Stimulated activated naive CD8-positive, alpha-beta T cell treated with anti-CD3 and anti-CD28 coated beads, Interleukin-15, amount 100 ng/mL, for 72 hours (primary cell): Measurements from ENCODE around the gene CD28.
A peak's percentile ranks its signal among the peaks of the same experiment; 100 is the strongest.

Experiments
- ATAC-seq: fragments of 150-1000 bp; cut with Tn5 transposase; 2 replicates; pipeline ENCODE4 v1.10.0; 2021; ENCODE audit warnings: mild to moderate bottlenecking, moderate library complexity
- DNase-seq, 2 donors: peaks; one replicate each; pipeline ENCODE4 v3.0.0; 2021 to 2022
- H3K27ac Mint-ChIP-seq, 2 donors: one replicate each; pipeline ENCODE4 v1.8.0; 2022; ENCODE audit warnings: mild to moderate bottlenecking in 2 of 2, mixed read lengths in 2 of 2, moderate library complexity in 2 of 2
- H3K27me3 Mint-ChIP-seq: one replicate; pipeline ENCODE4 v1.8.0; 2022; ENCODE audit warnings: mixed read lengths
- H3K4me1 Mint-ChIP-seq: one replicate; pipeline ENCODE4 v1.8.0; 2022; ENCODE audit warnings: mild to moderate bottlenecking, mixed read lengths
- H3K4me3 Mint-ChIP-seq, 2 donors: one replicate each; pipeline ENCODE4 v1.8.0; 2022; ENCODE audit warnings: mild to moderate bottlenecking in 2 of 2, mixed read lengths in 2 of 2, moderate library complexity in 1 of 2
- H3K9me3 Mint-ChIP-seq, 2 donors: one replicate each; pipeline ENCODE4 v1.8.0; 2022; ENCODE audit warnings: mixed read lengths in 2 of 2

Gene CD28

GRCh38 chr2:203720915-203721672 is 14.7 kb downstream of the CD28 start:
- peak; percentile 21 for ATAC-seq
- Mint-ChIP-seq H3K9me3 (peaks cover 6 to 9% of the 10 kb centered on the region in 2 donors), H3K4me1 (peaks cover 92% of the 10 kb centered on the region), H3K4me3 (peak overlapping the region; percentile 74 to 82), H3K27me3 (no peaks in the 10 kb centered on the region), H3K27ac (peak overlapping the region; percentile 48 to 97)
- no peak for DNase-seq

GRCh38 chr2:203721781-203722300 is 15.4 kb downstream of the CD28 start:
- DNase-seq (no peak), ATAC-seq (no peak)
- Mint-ChIP-seq H3K4me3 (peak overlapping the region; percentile 74 to 82), H3K4me1 (peaks cover 92% of the 10 kb centered on the region), H3K27ac (peak overlapping the region; percentile 48 to 97), H3K27me3 (no peaks in the 10 kb centered on the region), H3K9me3 (peaks cover 6 to 9% of the 10 kb centered on the region in 2 donors)

- H3K4me1 Mint-ChIP-seq = peaks cover 92% of the 10 kb centered on the region
- peak overlapping the region; percentile 74 to 82 for H3K4me3 Mint-ChIP-seq
- peak overlapping the region in 1 of 2 donors; percentile 97 for H3K27ac Mint-ChIP-seq
- no peak for DNase-seq
- peaks cover 6% of the 10 kb centered on the region in 2 donors for H3K9me3 Mint-ChIP-seq
- no peaks in the 10 kb centered on the region for H3K27me3 Mint-ChIP-seq
- peak; percentile 11 for ATAC-seq
Observed at GRCh38 chr2:203722411-203722810, 16.0 kb downstream of the CD28 start.

GRCh38 chr2:203728321-203728720 is 21.9 kb downstream of the CD28 start:
- Mint-ChIP-seq H3K9me3 (no peaks in the 10 kb centered on the region), H3K27me3 (no peaks in the 10 kb centered on the region), H3K4me3 (no peak overlapping the region), H3K4me1 (peaks cover 91% of the 10 kb centered on the region), H3K27ac (no peak overlapping the region)
- ATAC-seq (no peak), DNase-seq (no peak)

GRCh38 chr2:203730076-203730729 is 23.8 kb downstream of the CD28 start:
- H3K9me3 Mint-ChIP-seq = peaks cover 0 to 3% of the 10 kb centered on the region in 2 donors
- peaks cover 96% of the 10 kb centered on the region for H3K4me1 Mint-ChIP-seq
- peak; percentile 76 for ATAC-seq
- peak in 1 of 2 donors; percentile 54 for DNase-seq
- peak overlapping the region; percentile 50 to 67 for H3K4me3 Mint-ChIP-seq
- no peaks in the 10 kb centered on the region for H3K27me3 Mint-ChIP-seq
- H3K27ac Mint-ChIP-seq = peak overlapping the region; percentile 92 to 95

- Mint-ChIP-seq H3K4me1 (peaks cover 96% of the 10 kb centered on the region), H3K27ac (peak overlapping the region; percentile 92 to 95), H3K27me3 (no peaks in the 10 kb centered on the region), H3K4me3 (peak overlapping the region; percentile 51 to 67), H3K9me3 (peaks cover 0 to 10% of the 10 kb centered on the region in 2 donors)
- ATAC-seq (no peak), DNase-seq (no peak)
Observed at GRCh38 chr2:203730883-203731282, 24.4 kb downstream of the CD28 start.

- Mint-ChIP-seq H3K9me3 (peaks cover 0 to 13% of the 10 kb centered on the region in 2 donors), H3K27me3 (no peaks in the 10 kb centered on the region), H3K4me3 (peak overlapping the region; percentile 29 to 67), H3K27ac (peak overlapping the region; percentile 85 to 92), H3K4me1 (peaks cover 96% of the 10 kb centered on the region)
- DNase-seq = no peak
- ATAC-seq = no peak
Observed at GRCh38 chr2:203732092-203732952, 25.9 kb downstream of the CD28 start.

- Mint-ChIP-seq H3K27me3 (no peaks in the 10 kb centered on the region), H3K9me3 (peaks cover 0 to 13% of the 10 kb centered on the region in 2 donors), H3K27ac (peak overlapping the region; percentile 35 to 92), H3K4me3 (peak overlapping the region; percentile 3 to 50), H3K4me1 (peaks cover 92% of the 10 kb centered on the region)
- ATAC-seq = no peak
- no peak for DNase-seq
Observed at GRCh38 chr2:203732953-203733510, 26.6 kb downstream of the CD28 start.

- peak overlapping the region; percentile 3 to 62 for H3K4me3 Mint-ChIP-seq
- ATAC-seq (peak; percentile 62), DNase-seq (peak in 1 of 2 donors; percentile 42)
- peaks cover 96% of the 10 kb centered on the region for H3K4me1 Mint-ChIP-seq
- no peaks in the 10 kb centered on the region for H3K27me3 Mint-ChIP-seq
- peak overlapping the region; percentile 88 to 92 for H3K27ac Mint-ChIP-seq
- peaks cover 0 to 13% of the 10 kb centered on the region in 2 donors for H3K9me3 Mint-ChIP-seq
Observed at GRCh38 chr2:203733684-203734083, 27.2 kb downstream of the CD28 start.

- peak; percentile 57 for ATAC-seq
- Mint-ChIP-seq H3K4me3 (peak overlapping the region; percentile 50 to 62), H3K9me3 (peaks cover 0 to 13% of the 10 kb centered on the region in 2 donors), H3K4me1 (peaks cover 97% of the 10 kb centered on the region), H3K27me3 (no peaks in the 10 kb centered on the region), H3K27ac (peak overlapping the region; percentile 88 to 92)
- DNase-seq = no peak
Observed at GRCh38 chr2:203734276-203734983, 28.0 kb downstream of the CD28 start.

GRCh38 chr2:203737360-203737759 is 30.9 kb downstream of the CD28 start:
- Mint-ChIP-seq H3K27ac (peak overlapping the region; percentile 96 to 98), H3K4me3 (peak overlapping the region; percentile 14 to 49), H3K27me3 (no peaks in the 10 kb centered on the region), H3K9me3 (peaks cover 0 to 13% of the 10 kb centered on the region in 2 donors), H3K4me1 (peaks cover 97% of the 10 kb centered on the region)
- peak; percentile 49 for ATAC-seq
- no peak for DNase-seq

GRCh38 chr2:203739351-203739750 is 32.9 kb downstream of the CD28 start:
- Mint-ChIP-seq H3K4me1 (peaks cover 96% of the 10 kb centered on the region), H3K9me3 (peaks cover 3 to 16% of the 10 kb centered on the region in 2 donors), H3K4me3 (peak overlapping the region; percentile 29 to 79), H3K27me3 (no peaks in the 10 kb centered on the region), H3K27ac (peak overlapping the region; percentile 75 to 98)
- DNase-seq = peak in 1 of 2 donors; percentile 48
- ATAC-seq = peak; percentile 54

GRCh38 chr2:203740871-203741281 is 34.4 kb downstream of the CD28 start:
- H3K9me3 Mint-ChIP-seq = peaks cover 10 to 14% of the 10 kb centered on the region in 2 donors
- H3K4me3 Mint-ChIP-seq = peak overlapping the region; percentile 27 to 79
- DNase-seq (peak; percentile 60 to 65), ATAC-seq (peak; percentile 82)
- H3K27me3 Mint-ChIP-seq = no peaks in the 10 kb centered on the region
- H3K27ac Mint-ChIP-seq = peak overlapping the region; percentile 75 to 98
- H3K4me1 Mint-ChIP-seq = peaks cover 87% of the 10 kb centered on the region

- Mint-ChIP-seq H3K9me3 (peaks cover 10% of the 10 kb centered on the region in 2 donors), H3K4me3 (peak overlapping the region; percentile 27 to 79), H3K4me1 (peaks cover 87% of the 10 kb centered on the region), H3K27ac (peak overlapping the region; percentile 75 to 98), H3K27me3 (no peaks in the 10 kb centered on the region)
- ATAC-seq (peak; percentile 35), DNase-seq (peak in 1 of 2 donors; percentile 18)
Observed at GRCh38 chr2:203741566-203741965, 35.1 kb downstream of the CD28 start.
